H1 (cell line): Measurements from ENCODE around the gene CAMTA1. TPM values are rescaled to one million over a fixed set of nuclear protein-coding genes. Genes with fewer than 3 reads are reported as not detected.

Experiments
- CTCF ChIA-PET: fragments of 300-600 bp; sonication (Branson Sonifier 250); formaldehyde crosslinking; loops from one replicate; lab custom pipeline; 2021; ENCODE audit not compliant: partially characterized antibody; lab: Charles Lee
- POLR2A ChIA-PET: fragments of 300-600 bp; sonication (Branson Sonifier 250); formaldehyde crosslinking; loops from one replicate; lab custom pipeline; 2021; ENCODE audit warnings: inconsistent platforms; ENCODE audit not compliant: partially characterized antibody; lab: Charles Lee
- DNase-seq, 2 experiments: peaks; one replicate each; pipeline versions ENCODE4 v3.0.0 to v3.0.0-alpha.2; 2010 to 2022; ENCODE audit warnings: low spot score in 2 of 2, low read depth in 1 of 2, mixed read lengths in 1 of 2
- FAIRE-seq: peaks from 2 replicates; lab custom pipeline; 2011; peaks lifted over from hg19 to GRCh38; lab: Jason Lieb, UNC
- H2AFZ ChIP-seq: 2 replicates; pipeline ENCODE4 v1.8.1; 2012; ENCODE audit warnings: low read length, inconsistent platforms
- H2AK5ac ChIP-seq: 2 replicates; pipeline ENCODE4 v1.6.1; 2013; ENCODE audit warnings: low read depth, low read length
- H2BK120ac ChIP-seq: replicated peaks from 2 replicates; pipeline ENCODE3; 2013; ENCODE audit warnings: low read depth, low read length, inconsistent platforms
- H2BK12ac ChIP-seq: 2 replicates; pipeline ENCODE4 v1.6.1; 2013; ENCODE audit warnings: low read depth, low read length
- H2BK15ac ChIP-seq: 2 replicates; pipeline ENCODE4 v1.6.1; 2013; ENCODE audit warnings: low read length
- H2BK20ac ChIP-seq: 2 replicates; pipeline ENCODE4 v1.6.1; 2013; ENCODE audit warnings: low read length
- H2BK5ac ChIP-seq: 2 replicates; pipeline ENCODE4 v1.6.1; 2013; ENCODE audit warnings: low read depth, low read length
- H3K14ac ChIP-seq: 2 replicates; pipeline ENCODE4 v1.6.1; 2013; ENCODE audit warnings: inconsistent platforms; ENCODE audit not compliant: insufficient read length
- H3K18ac ChIP-seq: 2 replicates; pipeline ENCODE4 v1.6.1; 2013; ENCODE audit warnings: low read length; ENCODE audit errors: extremely low read depth
- H3K23ac ChIP-seq: 2 replicates; pipeline ENCODE4 v1.6.1; 2013; ENCODE audit warnings: inconsistent platforms; ENCODE audit not compliant: insufficient read length
- H3K23me2 ChIP-seq: 2 replicates; pipeline ENCODE4 v1.6.1; 2013; ENCODE audit warnings: low read depth, low read length
- H3K27ac ChIP-seq: 2 replicates; pipeline ENCODE4 v1.6.1; 2011; ENCODE audit warnings: low read depth, low read length, inconsistent platforms
- H3K27me3 ChIP-seq, 4 experiments: replicated peaks in 1 of 4; 1 replicate in 1 of 4; 2 replicates in 3 of 4; pipeline versions ENCODE4 v1.6.1 to v1.8.1; 2011 to 2013; ENCODE audit warnings: low read length in 3 of 4, mild to moderate bottlenecking in 3 of 4, inconsistent platforms in 2 of 4, mixed read lengths in 2 of 4, moderate library complexity in 1 of 4; ENCODE audit not compliant: control insufficient read depth in 3 of 4, insufficient read depth in 3 of 4; ENCODE audit errors: extremely low read depth in 1 of 4
- H3K36me3 ChIP-seq, 4 experiments: 2 replicates each; pipeline versions ENCODE4 v1.6.1 to v1.8.1; 2011 to 2013; ENCODE audit warnings: mild to moderate bottlenecking in 4 of 4, low read length in 3 of 4, moderate library complexity in 2 of 4, control low read depth in 1 of 4, inconsistent platforms in 1 of 4; ENCODE audit not compliant: insufficient read depth in 4 of 4, control insufficient read depth in 2 of 4
- H3K4ac ChIP-seq: replicated peaks from 2 replicates; pipeline ENCODE3; 2013; ENCODE audit warnings: low read length, low read depth, mixed read lengths, inconsistent platforms; ENCODE audit not compliant: insufficient read length
- H3K4me1 ChIP-seq, 4 experiments: replicated peaks in 1 of 4; 1 replicate in 1 of 4; 2 replicates in 3 of 4; pipeline versions ENCODE4 v1.6.1 to v1.8.1; 2011 to 2013; ENCODE audit warnings: low read length in 3 of 4, inconsistent platforms in 2 of 4, mixed read lengths in 1 of 4; ENCODE audit not compliant: insufficient read depth in 4 of 4, control insufficient read depth in 3 of 4
- H3K4me2 ChIP-seq, 2 experiments: 2 replicates each; pipeline versions ENCODE4 v1.6.1 to v1.8.1; 2011 to 2013; ENCODE audit warnings: low read depth in 2 of 2, low read length in 2 of 2, control low read depth in 1 of 2, inconsistent platforms in 1 of 2, mild to moderate bottlenecking in 1 of 2; ENCODE audit not compliant: insufficient read depth in 1 of 2
- H3K4me3 ChIP-seq, 4 experiments: fragments of 200-600, 300-600 bp in 1 of 4; sonication (generic), shearing (Covaris generic), sonication (Bioruptor Twin) in 1 of 4; 2 replicates each; pipeline versions ENCODE4 v1.5.1 to v1.8.1; 2011 to 2016; ENCODE audit warnings: low read length in 4 of 4, low read depth in 3 of 4, control low read depth in 2 of 4, inconsistent platforms in 2 of 4, mild to moderate bottlenecking in 2 of 4, mixed read lengths in 1 of 4, moderate library complexity in 1 of 4; ENCODE audit not compliant: insufficient read depth in 2 of 4; ENCODE audit errors: extremely low read depth in 1 of 4
- H3K56ac ChIP-seq: replicated peaks from 2 replicates; pipeline ENCODE3; 2013; ENCODE audit warnings: low read depth, mild to moderate bottlenecking, mixed read lengths, low read length, inconsistent platforms; ENCODE audit not compliant: insufficient read length
- H3K79me1 ChIP-seq: 2 replicates; pipeline ENCODE4 v1.6.1; 2013; ENCODE audit warnings: low read depth, low read length, control low read depth
- H3K79me2 ChIP-seq, 2 experiments: 2 replicates each; pipeline versions ENCODE4 v1.6.1 to v1.8.1; 2012 to 2013; ENCODE audit warnings: low read length in 2 of 2, mild to moderate bottlenecking in 2 of 2, inconsistent platforms in 1 of 2; ENCODE audit not compliant: insufficient read depth in 2 of 2, control insufficient read depth in 1 of 2
- H3K9ac ChIP-seq, 4 experiments: replicated peaks in 1 of 4; 1 replicate in 1 of 4; 2 replicates in 3 of 4; pipeline versions ENCODE4 v1.6.1 to v1.8.1; 2011 to 2013; ENCODE audit warnings: low read depth in 3 of 4, low read length in 3 of 4, control low read depth in 2 of 4, mild to moderate bottlenecking in 2 of 4, moderate library complexity in 2 of 4, inconsistent platforms in 1 of 4; ENCODE audit errors: extremely low read depth in 1 of 4
- H3K9me3 ChIP-seq, 2 experiments: 2 replicates each; pipeline versions ENCODE4 v1.6.1 to v1.8.1; 2012 to 2013; ENCODE audit warnings: mild to moderate bottlenecking in 2 of 2, moderate library complexity in 2 of 2, control low read depth in 1 of 2, inconsistent platforms in 1 of 2, low read depth in 1 of 2, low read length in 1 of 2, mixed read lengths in 1 of 2; ENCODE audit not compliant: insufficient read depth in 2 of 2
- H4K20me1 ChIP-seq, 2 experiments: replicated peaks in 1 of 2; 2 replicates each; pipeline versions ENCODE3 to v1.8.1; 2011 to 2013; ENCODE audit warnings: inconsistent platforms in 2 of 2, low read length in 2 of 2, mild to moderate bottlenecking in 1 of 2; ENCODE audit not compliant: insufficient read depth in 2 of 2, control insufficient read depth in 1 of 2
- H4K5ac ChIP-seq: 2 replicates; pipeline ENCODE4 v1.6.1; 2013; ENCODE audit warnings: low read length, low read depth, mixed read lengths, inconsistent platforms; ENCODE audit not compliant: insufficient read length
- H4K8ac ChIP-seq: 2 replicates; pipeline ENCODE4 v1.8.0; 2013; ENCODE audit warnings: mild to moderate bottlenecking, moderate library complexity, low read length, inconsistent platforms; ENCODE audit not compliant: insufficient read depth; ENCODE audit errors: extremely low read depth
- H4K91ac ChIP-seq: replicated peaks from 2 replicates; pipeline ENCODE3; 2013; ENCODE audit warnings: low read length, mixed read lengths, inconsistent platforms; ENCODE audit not compliant: insufficient read length
- ATF3 ChIP-seq: IDR thresholded peaks from 2 replicates; pipeline ENCODE4 v1.6.1; 2011; ENCODE audit warnings: low read depth, mild to moderate bottlenecking, low read length; ENCODE audit not compliant: insufficient read depth
- JUND ChIP-seq: IDR thresholded peaks from 2 replicates; pipeline ENCODE4 v1.6.1; 2011; ENCODE audit warnings: mild to moderate bottlenecking, improper control_type of control experiment, low read length
- KDM5A ChIP-seq: fragments of 200-600 bp; IDR thresholded peaks from 2 replicates; pipeline ENCODE4 v1.7.1; 2012; ENCODE audit warnings: mild to moderate bottlenecking, low read length, inconsistent platforms, mixed read lengths
- NANOG ChIP-seq: IDR thresholded peaks from 2 replicates; pipeline ENCODE4 v1.6.1; 2011; ENCODE audit warnings: low read length, low read depth, mild to moderate bottlenecking, inconsistent platforms; ENCODE audit not compliant: insufficient read depth, poor library complexity, severe bottlenecking
- POLR2AphosphoS5 ChIP-seq: IDR thresholded peaks from 2 replicates; pipeline ENCODE4 v1.6.1; 2011; ENCODE audit warnings: low read depth, low read length
- RAD21 ChIP-seq, 2 experiments: IDR thresholded peaks in 1 of 2; conservative IDR thresholded peaks in 1 of 2; 2 replicates each; pipeline ENCODE4 v1.6.1; 2011; ENCODE audit warnings: low read depth in 2 of 2, low read length in 2 of 2, improper control_type of control experiment in 1 of 2, inconsistent platforms in 1 of 2, mild to moderate bottlenecking in 1 of 2, moderate library complexity in 1 of 2
- SAP30 ChIP-seq: fragments of 300-600 bp; sonication (generic); IDR thresholded peaks from 2 replicates; pipeline ENCODE4 v1.7.1; 2012; ENCODE audit warnings: low read length, moderate library complexity, mild to moderate bottlenecking, inconsistent platforms; ENCODE audit not compliant: insufficient read depth, insufficient replicate concordance
- SIX5 ChIP-seq: IDR thresholded peaks from 2 replicates; pipeline ENCODE4 v1.6.1; 2011; ENCODE audit warnings: mild to moderate bottlenecking, low read depth, low read length
- TAF1 ChIP-seq: IDR thresholded peaks from 2 replicates; pipeline ENCODE4 v1.6.1; 2011; ENCODE audit warnings: mild to moderate bottlenecking, low read depth, low read length
- TAF7 ChIP-seq: optimal IDR thresholded peaks from 2 replicates; pipeline ENCODE3; 2011; ENCODE audit warnings: low read depth, mild to moderate bottlenecking, inconsistent platforms, low read length, moderate library complexity, borderline replicate concordance
- WGBS, 2 experiments: shearing (Covaris generic) in 1 of 2; methylation state at CpG; one replicate each; pipeline versions ENCODE4 v1.1.6 to v1.1.7; 2013 to 2015; ENCODE audit warnings: low lambda C conversion rate in 2 of 2, mixed read lengths in 2 of 2, inconsistent platforms in 1 of 2, low coverage in 1 of 2, missing lambda C conversion rate in 1 of 2; ENCODE audit not compliant: insufficient replicate concordance in 2 of 2, insufficient coverage in 1 of 2, insufficient read length in 1 of 2; ENCODE audit errors: extremely low coverage in 1 of 2, missing lambda C conversion rate in 1 of 2; 5-methylcytosine and 5-hydroxymethylcytosine counted together
- polyA plus RNA-seq, 7 experiments: library from polyadenylated mRNA; depleted of rRNA in 3 of 7; stranded (reverse) in 5 of 7; unstranded in 2 of 7; fragments of >200 nt in 5 of 7; fragments of 200-250 nt in 2 of 7; gene quantifications; 1 replicate in 5 of 7; 2 replicates in 1 of 7; 4 replicates in 1 of 7; pipeline versions ENCODE4 v1.2.1 to v1.2.3, GENCODE V29; 2011 to 2013; ENCODE audit warnings: missing spikeins in 2 of 7, mixed read lengths in 2 of 7
- total RNA-seq: library from RNA; stranded (reverse); fragmentation: NEBNext Ultra II Directional; extraction: Animal tissue kit (Norgen Biotek cat#: 25700); gene quantifications from 2 replicates; pipeline ENCODE4 v1.2.1, GENCODE V29; 2021

CAMTA1 gene
- total and polyA plus RNA-seq, 2 of the 8 experiments (the other 6 are each of a cell fraction or from before 2014, with no cell fraction given) = 65.0 to 119 TPM

GRCh38 chr1:6858596-6858995 is 73.3 kb downstream of the CAMTA1 start:
- Histone ChIP-seq H3K23me2 (no peaks in the 10 kb centered on the region), H2BK20ac (no peak overlapping the region), H3K18ac (no peak overlapping the region), H2AFZ (no peak overlapping the region), H3K79me1 (peaks cover 4% of the 10 kb centered on the region; the same call in 1 of the 2 replicates), H2BK12ac (no peak overlapping the region), H2AK5ac (no peak overlapping the region), H3K4me2 (no peak overlapping the region), H2BK5ac (no peak overlapping the region), H3K56ac (no peak overlapping the region), H4K91ac (no peak overlapping the region), H3K4me1 (peaks cover 0 to 2% (median 1%) of the 10 kb centered on the region in 4 experiments; a peak in 2 of 7 replicates)
- no peak for FAIRE-seq
- TF ChIP-seq NANOG (no peak), RAD21 (IDR thresholded peaks at IDR 0.05 in 1 of 2, conservative IDR thresholded peaks at IDR 0.05 in 1 of 2; ENCODE audit: low read depth in 2 of 2, low read length in 2 of 2) (no peak), TAF7 (no peak), POLR2AphosphoS5 (no peak), JUND (no peak), TAF1 (no peak), SAP30 (no peak), ATF3 (no peak), KDM5A (no peak), SIX5 (no peak)
- TF ChIP-seq, all 59 proteins: peak for 0
- Histone ChIP-seq H3K79me2 (peaks cover 0 to 41% of the 10 kb centered on the region in 2 experiments; a peak in 3 of 4 replicates), H3K36me3 (peaks cover 0 to 3% (median 0%) of the 10 kb centered on the region in 4 experiments; a peak in 4 of 8 replicates), H4K8ac (no peak overlapping the region), H3K27me3 (no peaks in the 10 kb centered on the region), H3K4me3 (no peak overlapping the region), H2BK120ac (no peak overlapping the region), H3K4ac (no peak overlapping the region), H3K23ac (no peak overlapping the region), H4K20me1 (peaks cover 0 to 6% of the 10 kb centered on the region in 2 experiments), H3K14ac (no peak overlapping the region), H4K5ac (no peak overlapping the region), H3K9ac (no peak overlapping the region), H3K27ac (no peak overlapping the region), H3K9me3 (no peaks in the 10 kb centered on the region), H2BK15ac (no peak overlapping the region)
- WGBS, 2 experiments = 92% methylated on average over 3 of the region's 3 CpGs; no CpG with 5 or more reads in 1 of the 2 experiments
- CTCF ChIA-PET = interaction anchor here (0.9 to 1.2 kb wide), 3 partner anchors 15 to 211 kb away, joined by 3 read pairs; no protein-coding TSS in a partner anchor
- no peak for DNase-seq
- POLR2A ChIA-PET = interaction anchor here (0.8 to 1.2 kb wide), 4 partner anchors 9 to 16 kb away, joined by 3 to 5 read pairs (median 3); no protein-coding TSS in a partner anchor
